ENCODE data around the gene RANBP17. TPM values are rescaled to one million over a fixed set of nuclear protein-coding genes. Genes with fewer than 3 reads are reported as not detected.

The RANBP17 gene
- total and polyA plus RNA-seq, 2 experiments from 2014 or later = 43.8 to 53.1 TPM

DNA sequence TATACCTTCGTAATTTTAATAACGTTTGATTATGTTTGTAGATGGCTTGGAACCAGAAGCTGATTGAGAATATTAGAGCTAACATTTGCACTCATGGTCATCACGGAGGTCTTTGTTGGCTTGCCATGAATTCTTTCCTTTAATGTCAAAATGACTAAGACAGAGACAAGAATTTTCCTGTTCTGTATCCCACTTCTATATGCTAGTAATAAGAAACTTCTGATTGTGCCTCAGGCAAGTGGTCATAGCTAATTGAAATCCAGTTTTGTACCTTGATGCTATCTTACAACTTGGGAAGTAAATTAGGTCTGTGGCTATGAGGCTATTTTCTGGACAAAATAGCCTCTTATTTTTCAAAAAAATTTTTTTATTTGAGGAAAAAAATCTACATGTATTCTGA, 167.6 kb downstream of the RANBP17 start:
- Mint-ChIP-seq H3K9me3 (peaks cover 4% of the 10 kb centered on the region; the same call in 1 of the 3 replicates), H3K36me3 (ENCODE audit: low read depth) (peaks cover 7% of the 10 kb centered on the region; the same call in 1 of the 3 replicates), H3K27ac (no peak overlapping the region), H3K4me1 (no peaks in the 10 kb centered on the region), H3K27me3 (ENCODE audit: insufficient read depth, low read depth, poor library complexity) (no peaks in the 10 kb centered on the region), H3K4me3 (no peak overlapping the region)
- no peak for DNase-seq (ENCODE audit: low spot score)
- Histone ChIP-seq H3K27ac (ENCODE audit: low read depth) (no peak overlapping the region), H2AFZ (no peak overlapping the region), H4K20me1 (replicated peaks; ENCODE audit: insufficient read depth) (no peaks in the 10 kb centered on the region), H3K79me2 (replicated peaks; ENCODE audit: insufficient read depth) (no peaks in the 10 kb centered on the region), H3K27me3 (ENCODE audit: insufficient read depth) (no peaks in the 10 kb centered on the region), H3K4me2 (no peak overlapping the region), H3K36me3 (ENCODE audit: insufficient read depth) (no peaks in the 10 kb centered on the region), H3K4me3 (no peak overlapping the region), H3K9me2 (ENCODE audit: insufficient read depth) (no peaks in the 10 kb centered on the region), H3K4me1 (ENCODE audit: insufficient read depth) (no peaks in the 10 kb centered on the region), H3F3A (replicated peaks; ENCODE audit: low read depth) (no peaks in the 10 kb centered on the region)
- no peak for ATAC-seq
- TF ChIP-seq ZNF331 (CRISPR knock-in tag; IDR thresholded peaks at IDR 0.05; ENCODE audit: low read depth) (no peak), ZNF462 (CRISPR knock-in tag; IDR thresholded peaks at IDR 0.05) (no peak), CTCF (conservative IDR thresholded peaks at IDR 0.05; ENCODE audit: low read depth in 2 of 2) (no peak), STAT1 (IDR thresholded peaks at IDR 0.05; ENCODE audit: unreplicated experiment) (no peak), NANOG (IDR thresholded peaks at IDR 0.05; ENCODE audit: borderline replicate concordance) (no peak), ZNF114 (CRISPR knock-in tag; IDR thresholded peaks at IDR 0.05) (no peak), REST (IDR thresholded peaks at IDR 0.05; ENCODE audit: unreplicated experiment) (no peak)

Measured in GM23338 (cell line).